GM12878 (cell line): Measurements from ENCODE around the gene ISLR.

Experiments used
- MTA2 ChIP-seq: fragments of 450-650 bp; IDR thresholded peaks from 2 replicates; pipeline ENCODE4 v1.6.1; 2016; ENCODE audit warnings: low read depth, mild to moderate bottlenecking, moderate library complexity
- TF ChIP-seq, protein P1 (sequence below): IDR thresholded peaks from 2 replicates; pipeline ENCODE4 v1.6.1; 2011; ENCODE audit warnings: borderline replicate concordance, low read depth, mild to moderate bottlenecking, moderate library complexity, mixed read lengths, low read length; ENCODE audit not compliant: insufficient read depth; ENCODE audit errors: extremely low read length

DNA sequence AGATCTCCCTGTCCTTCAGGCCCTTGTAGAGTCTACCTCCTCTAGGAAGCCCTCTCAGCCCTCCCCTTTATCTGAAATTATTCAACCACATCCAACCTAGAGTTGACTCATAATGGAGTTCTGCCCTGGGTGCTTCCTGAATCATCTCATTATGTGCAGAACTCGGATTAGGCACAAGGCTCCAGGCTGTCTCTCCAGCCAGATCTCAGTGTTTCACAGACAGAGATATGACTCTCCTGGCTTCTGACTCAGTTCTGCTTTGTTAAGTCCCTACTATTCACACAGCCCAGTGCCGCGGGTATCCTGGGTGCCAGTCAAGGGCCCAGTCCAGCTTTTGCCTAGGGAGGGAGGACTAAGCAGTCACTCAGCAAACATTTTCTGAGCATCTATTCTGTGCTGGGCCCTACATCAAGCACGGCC lies 19.8 kb downstream of the ISLR start:
- TF ChIP-seq, protein P1, sequence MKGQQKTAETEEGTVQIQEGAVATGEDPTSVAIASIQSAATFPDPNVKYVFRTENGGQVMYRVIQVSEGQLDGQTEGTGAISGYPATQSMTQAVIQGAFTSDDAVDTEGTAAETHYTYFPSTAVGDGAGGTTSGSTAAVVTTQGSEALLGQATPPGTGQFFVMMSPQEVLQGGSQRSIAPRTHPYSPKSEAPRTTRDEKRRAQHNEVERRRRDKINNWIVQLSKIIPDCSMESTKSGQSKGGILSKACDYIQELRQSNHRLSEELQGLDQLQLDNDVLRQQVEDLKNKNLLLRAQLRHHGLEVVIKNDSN: no peak
- no peak for TF ChIP-seq MTA2
